Smooth muscle cell (in vitro differentiated cells): ENCODE measurements around the gene TMEM270. TPM values are rescaled to one million over a fixed set of nuclear protein-coding genes. Genes with fewer than 3 reads are reported as not detected.

ENCODE experiments used
- DNase-seq: peaks from one replicate; lab custom pipeline; 2025; ENCODE audit not compliant: unreplicated experiment; lab: John Stamatoyannopoulos, UW
- H2AFZ ChIP-seq: fragments of 200-600 bp; sonication (generic); 2 replicates; pipeline ENCODE4 v1.6.0; 2016; ENCODE audit warnings: antibody characterized with exemption, low read depth, mild to moderate bottlenecking
- H3F3A ChIP-seq: fragments of 200-600 bp; sonication (generic); 2 replicates; pipeline ENCODE4 v1.6.0; 2017; ENCODE audit warnings: antibody characterized with exemption, low read depth
- H3K27ac ChIP-seq: fragments of 200-600 bp; sonication (generic); 2 replicates; pipeline ENCODE4 v1.5.1; 2016; ENCODE audit warnings: low read depth, mild to moderate bottlenecking
- H3K27me3 ChIP-seq: fragments of 200-600 bp; sonication (generic); 2 replicates; pipeline ENCODE4 v1.6.1; 2016; ENCODE audit warnings: low read depth, mild to moderate bottlenecking
- H3K36me3 ChIP-seq: fragments of 200-600 bp; sonication (generic); 2 replicates; pipeline ENCODE4 v1.5.1; 2016; ENCODE audit warnings: low read depth
- H3K4me1 ChIP-seq: fragments of 200-600 bp; sonication (generic); 2 replicates; pipeline ENCODE4 v1.5.1; 2016; ENCODE audit warnings: low read depth
- H3K4me2 ChIP-seq: fragments of 200-600 bp; sonication (generic); 2 replicates; pipeline ENCODE4 v1.6.0; 2016; ENCODE audit warnings: mild to moderate bottlenecking
- H3K4me3 ChIP-seq: fragments of 200-600 bp; sonication (generic); 2 replicates; pipeline ENCODE4 v1.5.1; 2016; ENCODE audit warnings: mild to moderate bottlenecking
- H3K79me2 ChIP-seq: fragments of 200-600 bp; sonication (generic); 2 replicates; pipeline ENCODE4 v1.6.0; 2016; ENCODE audit warnings: low read depth, mild to moderate bottlenecking
- H3K9ac ChIP-seq: fragments of 200-600 bp; sonication (generic); 2 replicates; pipeline ENCODE4 v1.6.0; 2016; ENCODE audit warnings: low read depth
- H3K9me3 ChIP-seq: fragments of 200-600 bp; sonication (generic); replicated peaks from 2 replicates; pipeline ENCODE4 v1.5.1; 2016; ENCODE audit warnings: low read depth
- H4K20me1 ChIP-seq: fragments of 200-600 bp; sonication (generic); 2 replicates; pipeline ENCODE4 v1.6.0; 2016; ENCODE audit warnings: low read depth
- CTCF ChIP-seq: fragments of 200-600 bp; sonication (generic); IDR thresholded peaks from 2 replicates; pipeline ENCODE4 v1.5.1; 2017; ENCODE audit warnings: borderline replicate concordance, mild to moderate bottlenecking, antibody characterized with exemption; ENCODE audit not compliant: insufficient read depth, poor library complexity, severe bottlenecking
- WGBS: methylation state at CpG from one replicate; pipeline ENCODE4 v1.1.7; 2016; ENCODE audit warnings: low lambda C conversion rate; 5-methylcytosine and 5-hydroxymethylcytosine counted together
- polyA plus RNA-seq: library from polyadenylated mRNA; unstranded; fragments of >200 nt; fragmentation: Nextera tagmentation; extraction: Ambion mirVana; gene quantifications from 2 replicates; pipeline ENCODE4 v1.2.1, GENCODE V29; 2016
- total RNA-seq: library from RNA; depleted of rRNA; stranded (reverse); fragments of >200 nt; gene quantifications from 2 replicates; pipeline ENCODE4 v1.2.3, GENCODE V29; 2014

The TMEM270 gene
- total and polyA plus RNA-seq, 2 experiments from 2014 or later: not detected

- Histone ChIP-seq H3K4me1 (no peaks in the 10 kb centered on the region), H4K20me1 (no peaks in the 10 kb centered on the region), H3K9me3 (no peaks in the 10 kb centered on the region), H2AFZ (no peak overlapping the region), H3K4me2 (no peak overlapping the region), H3K9ac (no peak overlapping the region), H3K27ac (no peak overlapping the region), H3K36me3 (no peaks in the 10 kb centered on the region), H3K27me3 (no peaks in the 10 kb centered on the region), H3F3A (no peaks in the 10 kb centered on the region), H3K79me2 (no peaks in the 10 kb centered on the region), H3K4me3 (no peak overlapping the region)
- no peak for DNase-seq
- no peak for TF ChIP-seq CTCF
- WGBS: 80% methylated on average over 8 of the region's 8 CpGs
Measured at GRCh38 chr7:73864981-73865711, 4.2 kb downstream of the TMEM270 start.

DNA sequence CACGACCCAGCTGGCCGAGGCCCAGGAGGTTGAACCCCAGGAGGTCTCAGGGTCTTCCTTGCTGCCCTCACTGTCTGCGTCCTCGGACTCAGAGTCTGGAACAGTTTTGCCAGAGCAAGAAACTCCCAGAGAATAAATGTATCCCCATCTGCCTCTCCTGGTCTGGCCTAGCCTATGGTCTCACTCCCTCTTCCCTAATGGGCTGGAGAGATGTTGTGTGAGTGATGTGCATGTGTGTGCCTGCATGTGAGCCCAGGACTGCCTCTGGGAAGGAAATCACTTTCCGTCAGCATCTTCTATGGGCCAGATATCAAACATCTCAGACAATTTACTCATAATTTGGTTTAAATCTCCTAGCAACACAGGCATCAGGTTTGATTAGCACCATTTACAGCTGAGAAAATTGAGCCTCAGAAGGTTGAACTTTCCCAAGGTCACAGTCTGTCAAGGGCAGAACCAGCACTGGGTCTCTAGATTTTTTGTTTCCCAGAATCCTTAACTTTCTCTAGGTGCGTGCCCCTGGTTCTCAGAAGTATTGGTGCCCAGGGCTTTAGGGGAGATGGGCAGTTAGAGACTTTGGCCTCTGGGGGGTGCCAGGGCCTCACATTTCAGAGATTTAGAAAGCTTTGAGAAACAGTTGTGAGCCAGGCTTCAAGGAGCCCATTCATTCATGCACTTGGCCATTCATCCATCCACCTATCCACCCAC, 4.9 kb downstream of the TMEM270 start:
- no peaks in the 10 kb centered on the region for H3K4me1 ChIP-seq
- 83% methylated on average over 6 of the region's 6 CpGs for WGBS

GRCh38 chr7:73866446-73866767, 5.4 kb downstream of the TMEM270 start:
- H3F3A ChIP-seq: no peaks in the 10 kb centered on the region
- no peaks in the 10 kb centered on the region for H3K4me1 ChIP-seq
- H3K79me2 ChIP-seq: no peaks in the 10 kb centered on the region
- no peaks in the 10 kb centered on the region for H4K20me1 ChIP-seq
- no peaks in the 10 kb centered on the region for H3K27me3 ChIP-seq
- no peak for DNase-seq
- H3K4me3 ChIP-seq: no peak overlapping the region
- H3K27ac ChIP-seq: no peak overlapping the region
- no peak overlapping the region for H3K9ac ChIP-seq
- no peak overlapping the region for H2AFZ ChIP-seq
- no peak for TF ChIP-seq CTCF
- H3K9me3 ChIP-seq: no peaks in the 10 kb centered on the region
- no peaks in the 10 kb centered on the region for H3K36me3 ChIP-seq
- WGBS: 93% methylated on average over 1 of the region's 1 CpG
- H3K4me2 ChIP-seq: no peak overlapping the region

More for the DNA sequence above, 4.9 kb downstream of the TMEM270 start:
- Histone ChIP-seq H3K4me2 (no peak overlapping the region), H3K9me3 (no peaks in the 10 kb centered on the region), H4K20me1 (no peaks in the 10 kb centered on the region), H3K27ac (no peak overlapping the region), H3K4me3 (no peak overlapping the region), H3F3A (no peaks in the 10 kb centered on the region), H3K27me3 (no peaks in the 10 kb centered on the region), H3K9ac (no peak overlapping the region), H3K79me2 (no peaks in the 10 kb centered on the region), H3K36me3 (no peaks in the 10 kb centered on the region), H2AFZ (no peak overlapping the region)
- peak; percentile 62 for TF ChIP-seq CTCF
- no peak for DNase-seq
